HG03135 (cell line): ENCODE data around the gene RPH3AL.

Experiments
- ATAC-seq: cut with Tn5 transposase; IDR thresholded peaks from one replicate; pipeline ENCODE4 v1.9.1; 2021; ENCODE audit warnings: mild to moderate bottlenecking, moderate library complexity; ENCODE audit not compliant: unreplicated experiment

Gene RPH3AL

GRCh38 chr17:303168-303567 is 49.4 kb downstream of the RPH3AL start:
- no peak for ATAC-seq

GRCh38 chr17:302300-302698 is 50.3 kb downstream of the RPH3AL start:
- ATAC-seq = no peak

DNA sequence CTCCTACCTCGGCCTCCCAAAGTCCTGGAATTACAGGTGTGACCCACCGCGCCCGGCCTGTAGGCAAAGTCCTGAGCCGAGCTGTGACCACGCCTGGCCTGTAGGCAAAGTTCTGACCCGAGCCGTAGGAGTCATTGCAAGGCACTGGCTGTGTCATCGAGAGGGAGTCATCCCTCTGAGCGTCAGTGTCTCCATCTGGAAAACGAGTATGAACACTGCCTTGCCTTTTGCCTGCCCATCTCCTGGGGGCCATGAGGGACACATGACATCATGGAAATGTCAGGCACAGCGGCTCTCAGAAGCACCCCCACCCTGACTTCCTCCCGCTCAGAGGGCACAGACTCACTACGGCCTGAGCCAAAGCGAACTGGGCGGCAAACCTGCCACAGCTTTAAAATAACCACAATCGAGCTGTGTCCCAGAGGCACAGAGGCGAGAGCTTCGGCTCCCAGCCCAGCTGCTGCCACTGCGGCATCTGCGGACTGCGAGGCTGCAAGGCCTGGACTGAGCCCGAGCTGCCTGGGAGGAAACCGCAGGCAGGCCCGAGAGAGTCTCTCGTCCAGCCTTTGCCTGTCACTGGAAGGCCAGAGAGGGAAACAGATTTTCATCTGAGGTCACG is 50.8 kb downstream of the RPH3AL start:
- ATAC-seq = no peak

GRCh38 chr17:300881-301280 is 51.7 kb downstream of the RPH3AL start:
- ATAC-seq = no peak

GRCh38 chr17:299546-299945 is 53.1 kb downstream of the RPH3AL start:
- no peak for ATAC-seq

- ATAC-seq = no peak
These were observed 53.7 kb downstream of the RPH3AL start for GRCh38 chr17:298791-299450.

DNA sequence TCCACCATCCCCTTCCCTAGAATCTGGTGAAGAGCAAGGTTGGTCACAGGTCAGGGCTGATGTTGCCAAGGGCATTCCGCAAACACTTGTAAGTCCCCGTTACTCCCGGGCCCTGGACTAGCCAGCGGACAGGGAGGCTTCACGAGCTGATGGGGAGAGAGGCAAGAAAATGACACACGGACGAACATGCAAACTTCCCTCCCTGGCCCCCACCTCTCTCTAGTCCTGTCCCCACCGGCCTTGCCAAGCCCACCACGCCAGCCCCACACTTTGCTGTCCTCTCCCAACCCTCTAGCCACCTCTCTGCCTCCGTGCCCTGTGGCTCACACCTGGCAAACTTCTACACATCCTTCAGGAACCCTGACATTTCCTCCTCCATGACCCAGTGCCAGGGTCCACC is 54.8 kb downstream of the RPH3AL start:
- no peak for ATAC-seq

GRCh38 chr17:296906-297690 is 55.5 kb downstream of the RPH3AL start:
- ATAC-seq = no peak

GRCh38 chr17:296379-296778 is 56.2 kb downstream of the RPH3AL start:
- no peak for ATAC-seq

DNA sequence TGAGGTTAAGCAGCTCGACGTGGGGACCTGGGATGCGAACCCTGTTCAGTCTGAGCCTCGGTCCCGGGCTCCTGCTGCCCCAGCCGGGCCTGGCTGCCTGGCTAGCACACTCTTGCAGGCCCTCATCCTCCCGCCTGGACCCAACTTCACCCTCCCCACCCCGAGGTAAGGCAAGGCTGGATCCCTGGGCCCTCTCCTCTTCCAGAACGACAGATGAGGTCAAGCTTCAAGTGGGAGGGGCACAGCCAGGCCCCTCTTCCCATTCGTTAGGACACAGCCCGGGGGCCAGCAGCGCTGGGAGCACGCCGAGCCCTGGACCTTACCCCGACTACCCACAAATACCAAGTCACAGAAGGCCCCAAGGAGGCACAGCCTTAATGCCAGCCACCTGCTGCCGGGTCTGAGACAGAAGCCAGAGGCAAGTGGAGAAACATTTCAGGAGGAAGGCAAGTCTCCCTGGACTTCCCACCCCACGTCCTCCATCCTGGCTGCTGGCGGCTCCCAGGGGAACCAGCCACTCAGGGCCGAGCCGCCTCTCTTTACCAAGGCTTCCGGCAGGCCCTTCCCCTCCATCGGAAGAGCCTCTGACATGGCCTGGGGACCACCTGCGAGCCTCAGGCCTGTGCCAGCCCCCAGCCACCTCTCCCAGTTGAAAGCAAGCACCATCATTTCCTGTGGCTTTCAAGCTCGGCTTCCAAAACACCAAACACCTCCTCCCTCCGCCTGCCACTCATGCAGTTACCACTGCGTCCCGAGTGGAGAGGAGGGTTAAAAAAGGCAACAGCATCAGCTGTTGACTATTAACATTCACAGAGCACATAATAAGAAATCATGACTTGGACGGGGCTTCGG is 59.9 kb downstream of the RPH3AL start:
- ATAC-seq = no peak

DNA sequence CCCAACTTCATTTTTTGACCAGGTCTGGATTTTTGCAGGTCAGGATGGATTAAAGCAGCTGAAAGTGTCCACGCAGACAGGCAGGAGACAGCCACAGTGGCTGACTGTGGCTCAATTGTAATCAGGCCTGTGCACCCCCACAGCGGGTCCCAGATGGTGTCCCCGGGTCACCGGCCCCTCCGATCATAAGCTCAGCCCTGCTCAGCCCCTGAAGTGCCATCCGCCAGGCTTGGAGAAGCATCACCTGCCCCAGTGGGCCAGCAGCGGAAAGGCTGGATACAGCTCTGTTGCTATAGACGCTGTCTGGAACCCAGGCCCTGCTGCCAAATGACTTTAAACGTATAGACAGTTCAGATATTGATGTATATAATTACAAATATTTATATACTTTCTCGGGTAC is 60.6 kb downstream of the RPH3AL start:
- no peak for ATAC-seq

DNA sequence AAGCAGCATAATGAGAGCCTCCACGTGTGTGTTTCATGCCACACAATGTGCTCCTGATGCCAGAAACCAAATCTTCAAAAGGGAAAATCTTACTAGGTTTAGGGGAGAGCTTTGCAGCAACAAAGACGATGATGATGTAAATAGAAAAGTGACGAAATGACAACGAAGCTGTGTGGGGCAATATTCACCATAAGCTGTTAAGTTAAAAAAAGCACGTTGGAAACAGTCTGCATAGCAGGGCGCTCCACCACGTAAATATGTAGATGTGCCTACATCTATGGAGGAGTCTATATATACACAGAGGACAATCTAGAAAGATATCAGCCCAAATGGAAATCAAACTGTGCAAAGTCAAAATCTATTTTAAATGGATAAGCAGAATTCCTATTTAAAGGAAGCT is 61.0 kb downstream of the RPH3AL start:
- no peak for ATAC-seq

GRCh38 chr17:290626-291025 is 62.0 kb downstream of the RPH3AL start:
- no peak for ATAC-seq

DNA sequence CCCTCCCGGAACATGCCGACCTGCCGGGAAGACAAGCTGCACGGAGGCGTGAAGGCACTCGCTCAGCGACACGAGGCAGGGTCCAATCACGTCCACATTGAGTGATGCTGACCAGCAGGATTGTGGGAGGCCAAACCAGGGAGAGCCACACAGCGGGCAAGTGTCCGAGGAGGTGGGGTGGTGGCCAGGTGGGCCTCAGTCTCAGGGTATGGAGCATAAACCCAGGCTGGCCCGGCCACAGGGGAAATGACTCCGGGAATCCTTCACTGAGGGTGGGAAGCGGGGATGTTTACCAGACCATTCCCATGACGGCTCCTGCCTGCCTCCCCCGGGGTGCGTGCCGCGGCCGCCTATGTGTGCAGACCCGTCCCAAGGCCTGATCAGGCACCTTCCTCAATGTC is 62.5 kb downstream of the RPH3AL start:
- no peak for ATAC-seq

- no peak for ATAC-seq
These were observed 63.2 kb downstream of the RPH3AL start for GRCh38 chr17:289409-289808.

- ATAC-seq = no peak
These were observed 63.7 kb downstream of the RPH3AL start for GRCh38 chr17:288802-289356.

- ATAC-seq = no peak
These were observed 66.0 kb downstream of the RPH3AL start for GRCh38 chr17:286571-286970.

- ATAC-seq = no peak
These were observed 66.7 kb downstream of the RPH3AL start for GRCh38 chr17:285751-286422.

- ATAC-seq = no peak
These were observed 67.8 kb downstream of the RPH3AL start for GRCh38 chr17:284676-285355.
